Pancreas (tissue), 10 donors: ENCODE data around the gene MESP1. TPM values are rescaled to one million over a fixed set of nuclear protein-coding genes. Genes with fewer than 3 reads are reported as not detected.
A peak's percentile ranks its signal among the peaks of the same experiment; 100 is the strongest.

Experiments used
- ATAC-seq, 4 donors: fragments of 200-7000 bp; cut with Tn5 transposase; one replicate each; pipeline versions ENCODE4 v1.8.0 to v1.9.1; 2020; ENCODE audit warnings: mild to moderate bottlenecking in 4 of 4, moderate library complexity in 4 of 4
- DNase-seq, 6 donors: peaks; one replicate each; pipeline ENCODE4 v3.0.0-alpha.2; 2020
- FAIRE-seq: peaks from 2 replicates; lab custom pipeline; 2012; peaks lifted over from hg19 to GRCh38; lab: Jason Lieb, UNC
- H3K27ac ChIP-seq, 4 donors: fragments of 200-600 bp; sonication (generic); 1 replicate in 3 of 4; 2 replicates in 1 of 4; pipeline versions ENCODE4 v1.5.0 to v1.8.0; 2020
- H3K27me3 ChIP-seq, 4 donors: fragments of 200-600 bp; one replicate each; pipeline ENCODE4 v1.8.0; 2021
- H3K36me3 ChIP-seq, 3 donors: fragments of 200-600 bp; sonication (generic) in 1 of 3; one replicate each; pipeline versions ENCODE4 v1.5.0 to v1.8.0; 2020 to 2021
- H3K4me1 ChIP-seq, 3 donors: fragments of 200-600 bp; one replicate each; pipeline ENCODE4 v1.8.0; 2021
- H3K4me3 ChIP-seq, 4 donors: fragments of 200-600 bp; sonication (generic) in 2 of 4; one replicate each; pipeline versions ENCODE4 v1.5.0 to v1.8.0; 2020 to 2021
- H3K9me3 ChIP-seq, 4 donors: fragments of 200-600 bp; one replicate each; pipeline ENCODE4 v1.8.0; 2021
- CTCF ChIP-seq, 4 donors: fragments of 200-600 bp; sonication (generic) in 3 of 4; IDR thresholded peaks; one replicate each; pipeline versions ENCODE4 v1.5.0 to v1.8.0; 2021; ENCODE audit warnings: antibody characterized with exemption in 4 of 4
- WGBS, 2 donors: extraction: QIAGEN DNeasy Blood & Tissue Kit; methylation state at CpG; one replicate each; pipeline ENCODE4 v1.1.7; 2013; 5-methylcytosine and 5-hydroxymethylcytosine counted together
- intact Hi-C, 3 donors: fragments of 100-400 bp; cut with DNase I; formaldehyde crosslinking; loops; one replicate each; pipeline versions ENCODE4 v1.11.1 to v1.14.2; 2022
- polyA plus RNA-seq, 2 donors: library from polyadenylated mRNA; stranded (reverse); fragments of 200-250 nt; gene quantifications; one replicate each; pipeline ENCODE4 v1.2.3, GENCODE V29; 2013
- total RNA-seq, 6 donors: library from RNA; stranded (reverse); fragmentation: NEBNext Ultra II Directional in 4 of 6; extraction: Animal tissue kit (Norgen Biotek cat#: 25700) in 4 of 6; gene quantifications; one replicate each; pipeline versions ENCODE4 v1.2.1 to v1.2.4, GENCODE V29; 2021 to 2023
- donor health status: healthy with polysubstance abuse.
- donor health status: DM: no; HTN: no; CAD: no; lungs with moderate emphysema.
- donor health status: DM: no; HTN: no; CAD: no.
- donor health status: control.
- donor health status: control.
- donor health status: Bipolar disorder and iron deficiency.
- donor health status: DM: yes; HTN: yes; CAD: no.
- donor health status: DM: no; HTN: no; CAD: no.
- donor health status: DM: no; HTN: no; CAD: no.
- donor health status: DM: yes; HTN: yes; CAD: no.

Gene MESP1
- total and polyA plus RNA-seq, 8 donors: 1.1 to 4.0 (median 2.3) TPM

- TF ChIP-seq CTCF (IDR thresholded peaks at IDR 0.05): no peak
- H3K27me3 ChIP-seq: no peaks in the 10 kb centered on the region
- DNase-seq: peak in 2 of 6 donors; percentile 38 to 52
- H3K9me3 ChIP-seq: no peaks in the 10 kb centered on the region
- no peaks in the 10 kb centered on the region for H3K36me3 ChIP-seq
- H3K4me1 ChIP-seq: peaks cover 5 to 13% (median 11%) of the 10 kb centered on the region in 3 donors
- no peak for ATAC-seq
- intact Hi-C loops: no loop called here
- FAIRE-seq: no peak
- WGBS, 2 donors: 84 to 85% methylated on average over 28 of the region's 28 CpGs
- H3K27ac ChIP-seq: no peak overlapping the region
- no peak overlapping the region for H3K4me3 ChIP-seq
Measured at GRCh38 chr15:89747708-89748682, 3.1 kb downstream of the MESP1 start.

GRCh38 chr15:89746386-89746780 is 4.7 kb downstream of the MESP1 start:
- ATAC-seq: no peak
- DNase-seq: no peak
- Histone ChIP-seq H3K4me1 (peaks cover 2 to 3% (median 3%) of the 10 kb centered on the region in 3 donors), H3K36me3 (no peaks in the 10 kb centered on the region), H3K27me3 (no peaks in the 10 kb centered on the region), H3K27ac (no peak overlapping the region), H3K4me3 (no peak overlapping the region), H3K9me3 (no peaks in the 10 kb centered on the region)
- intact Hi-C loops: no loop called here
- TF ChIP-seq CTCF (IDR thresholded peaks at IDR 0.05): no peak
- 64 to 65% methylated on average over 8 to 9 of the region's 9 CpGs for WGBS, 2 donors
- FAIRE-seq: no peak

- FAIRE-seq (no peak), ATAC-seq (no peak), DNase-seq (no peak)
- Histone ChIP-seq H3K36me3 (no peaks in the 10 kb centered on the region), H3K27ac (no peak overlapping the region), H3K4me1 (no peaks in the 10 kb centered on the region), H3K27me3 (no peaks in the 10 kb centered on the region), H3K4me3 (no peak overlapping the region), H3K9me3 (no peaks in the 10 kb centered on the region)
- TF ChIP-seq CTCF (IDR thresholded peaks at IDR 0.05): no peak
- 30 to 96% methylated on average over 1 of the region's 1 CpG for WGBS, 2 donors
- intact Hi-C loops: no loop called here
Measured at GRCh38 chr15:89745768-89746167, 5.3 kb downstream of the MESP1 start.

- ATAC-seq: no peak
- intact Hi-C loops: no loop called here
- H3K27ac ChIP-seq: no peak overlapping the region
- H3K36me3 ChIP-seq: no peaks in the 10 kb centered on the region
- H3K9me3 ChIP-seq: no peaks in the 10 kb centered on the region
- FAIRE-seq: no peak
- no peak for DNase-seq
- no peak overlapping the region for H3K4me3 ChIP-seq
- WGBS, 2 donors: 80 to 89% methylated on average over 13 of the region's 13 CpGs
- TF ChIP-seq CTCF (IDR thresholded peaks at IDR 0.05): no peak
- no peaks in the 10 kb centered on the region for H3K4me1 ChIP-seq
- H3K27me3 ChIP-seq: no peaks in the 10 kb centered on the region
Measured at GRCh38 chr15:89745131-89745530, 5.9 kb downstream of the MESP1 start.

- FAIRE-seq: no peak
- TF ChIP-seq CTCF (IDR thresholded peaks at IDR 0.05): no peak
- Histone ChIP-seq H3K27ac (no peak overlapping the region), H3K4me1 (no peaks in the 10 kb centered on the region), H3K27me3 (no peaks in the 10 kb centered on the region), H3K9me3 (no peaks in the 10 kb centered on the region), H3K36me3 (no peaks in the 10 kb centered on the region), H3K4me3 (no peak overlapping the region)
- no peak for ATAC-seq
- no peak for DNase-seq
- intact Hi-C loops: loop anchor here in 1 of 3 donors (5.0 kb wide), 1 partner anchor 134 kb away; no protein-coding TSS in a partner anchor
- WGBS, 2 donors: 83 to 91% methylated on average over 8 of the region's 8 CpGs
Measured at GRCh38 chr15:89743594-89743993, 7.5 kb downstream of the MESP1 start.
